K562 (cell line): ENCODE measurements around the gene THSD8. TPM values are rescaled to one million over a fixed set of nuclear protein-coding genes. Genes with fewer than 3 reads are reported as not detected.
A peak's percentile ranks its signal among the peaks of the same experiment; 100 is the strongest.

Source experiments
- BRCA1 ChIP-seq, 2 experiments: fragments of 450-650 bp in 1 of 2; sonication (generic) in 1 of 2; formaldehyde crosslinking in 1 of 2; IDR thresholded peaks; 2 replicates each; pipeline versions ENCODE4 v1.5.0 to v1.6.1; 2017 to 2020; ENCODE audit warnings: mild to moderate bottlenecking in 1 of 2, missing genetic modification reagents in 1 of 2
- BRD9 ChIP-seq: fragments of 450-650 bp; IDR thresholded peaks from 2 replicates; pipeline ENCODE4 v1.6.1; 2018; ENCODE audit warnings: low read depth; ENCODE audit not compliant: partially characterized antibody
- CBFA2T2 ChIP-seq: fragments of 450-650 bp; conservative IDR thresholded peaks from 2 replicates; pipeline ENCODE4 v1.6.1; 2017; ENCODE audit warnings: mild to moderate bottlenecking
- DPF2 ChIP-seq: fragments of 450-650 bp; IDR thresholded peaks from 2 replicates; pipeline ENCODE4 v1.6.1; 2016
- EGR1 ChIP-seq: fragments of 450-650 bp; conservative IDR thresholded peaks from 2 replicates; pipeline ENCODE4 v1.6.1; 2017; ENCODE audit warnings: mild to moderate bottlenecking
- HIVEP1 ChIP-seq: fragments of 250-450 bp; sonication (Bioruptor Pico); IDR thresholded peaks from 2 replicates; pipeline ENCODE4 v1.4.0; 2020; ENCODE audit warnings: mild to moderate bottlenecking
- POLR2B ChIP-seq: fragments of 450-650 bp; IDR thresholded peaks from 2 replicates; pipeline ENCODE4 v1.6.1; 2018; ENCODE audit warnings: low read depth; ENCODE audit not compliant: partially characterized antibody
- POLR2H ChIP-seq: IDR thresholded peaks from 2 replicates; pipeline ENCODE4 v1.6.1; 2016; ENCODE audit warnings: missing genetic modification characterization, low read depth, mild to moderate bottlenecking, control low read depth, missing compliant biosample characterization, moderate library complexity
- PRMT5 ChIP-seq: sonication (generic); formaldehyde crosslinking; IDR thresholded peaks from 2 replicates; pipeline ENCODE4 v1.5.0; 2020; ENCODE audit warnings: missing genetic modification reagents
- RBM15 ChIP-seq: fragments of 200-400 bp; formaldehyde crosslinking; IDR thresholded peaks from 2 replicates; pipeline ENCODE4 v1.6.1; 2018; ENCODE audit warnings: mild to moderate bottlenecking, low read length, moderate library complexity; ENCODE audit not compliant: insufficient read depth
- SP2 ChIP-seq: IDR thresholded peaks from 2 replicates; pipeline ENCODE4 v1.6.1; 2011; ENCODE audit warnings: mild to moderate bottlenecking, low read depth, low read length, moderate library complexity; ENCODE audit not compliant: poor library complexity, severe bottlenecking; ENCODE audit errors: extremely low read depth
- SPI1 ChIP-seq: IDR thresholded peaks from 2 replicates; pipeline ENCODE4 v1.6.1; 2011; ENCODE audit warnings: low read depth, low read length, control low read depth, borderline replicate concordance
- TFAM ChIP-seq: fragments of 250-450 bp; sonication (Bioruptor Pico); conservative IDR thresholded peaks from 2 replicates; pipeline ENCODE4 v1.5.0; 2021; ENCODE audit warnings: mild to moderate bottlenecking, moderate library complexity
- TGIF2 ChIP-seq: sonication (generic); formaldehyde crosslinking; IDR thresholded peaks from 2 replicates; pipeline ENCODE4 v1.8.1; 2022; ENCODE audit warnings: mild to moderate bottlenecking, missing genetic modification reagents, moderate library complexity
- XRCC5 ChIP-seq: fragments of 200-400 bp; formaldehyde crosslinking; IDR thresholded peaks from 2 replicates; pipeline ENCODE4 v1.6.1; 2017; ENCODE audit warnings: low read depth, mild to moderate bottlenecking, low read length
- polyA plus RNA-seq, 8 experiments: library from polyadenylated mRNA; depleted of rRNA in 4 of 8; stranded (reverse) in 5 of 8; unstranded in 3 of 8; fragments of >200 nt; fragmentation: Nextera tagmentation in 2 of 8; fragmentation: Illumina TruSeq in 1 of 8; extraction: Ambion mirVana in 2 of 8; extraction: Trizol in 1 of 8; gene quantifications; 2 replicates each; pipeline versions ENCODE4 v1.2.1 to v1.2.3, GENCODE V29; 2011 to 2014; ENCODE audit warnings: inconsistent platforms in 1 of 8, missing spikeins in 1 of 8
- total RNA-seq, 7 experiments: library from RNA; depleted of rRNA in 6 of 7; stranded (reverse); fragments of >200 nt in 6 of 7; fragmentation: Illumina TruSeq in 2 of 7; extraction: Trizol in 2 of 7; gene quantifications; 2 replicates each; pipeline versions ENCODE4 v1.2.1 to v1.2.3, GENCODE V29; 2011 to 2021; ENCODE audit warnings: low replicate concordance in 1 of 7
- TF ChIP-seq, protein P1 (sequence below), 2 experiments: fragments of 450-650 bp in 1 of 2; sonication (generic) in 1 of 2; formaldehyde crosslinking; conservative IDR thresholded peaks; 2 replicates each; pipeline versions ENCODE4 v1.4.0 to v1.8.1; 2020 to 2022; ENCODE audit warnings: mild to moderate bottlenecking in 1 of 2, missing genetic modification reagents in 1 of 2
- TF ChIP-seq, protein P2 (sequence below): fragments of 150-350 bp; IDR thresholded peaks from 2 replicates; pipeline ENCODE4 v1.6.1; 2014; ENCODE audit warnings: low read depth, mild to moderate bottlenecking, low read length, borderline replicate concordance
- TF ChIP-seq, protein P3 (sequence below): sonication (generic); formaldehyde crosslinking; IDR thresholded peaks from 2 replicates; pipeline ENCODE4 v1.8.1; 2023; ENCODE audit warnings: mild to moderate bottlenecking, missing genetic modification reagents
- TF ChIP-seq, protein P4 (sequence below): fragments of 450-650 bp; IDR thresholded peaks from 2 replicates; pipeline ENCODE4 v1.6.1; 2016; ENCODE audit warnings: missing biosample characterization, missing genetic modification characterization
- TF ChIP-seq, protein P5 (sequence below): sonication (generic); formaldehyde crosslinking; IDR thresholded peaks from 2 replicates; pipeline ENCODE4 v1.8.0; 2022; ENCODE audit warnings: mild to moderate bottlenecking, missing genetic modification reagents

Gene THSD8
- total and polyA plus RNA-seq, 9 of the 15 experiments (the other 6 are each of a cell fraction or from before 2014, with no cell fraction given), result 8.4 to 42.4 (median 19.9) TPM; not detected in 2

DNA sequence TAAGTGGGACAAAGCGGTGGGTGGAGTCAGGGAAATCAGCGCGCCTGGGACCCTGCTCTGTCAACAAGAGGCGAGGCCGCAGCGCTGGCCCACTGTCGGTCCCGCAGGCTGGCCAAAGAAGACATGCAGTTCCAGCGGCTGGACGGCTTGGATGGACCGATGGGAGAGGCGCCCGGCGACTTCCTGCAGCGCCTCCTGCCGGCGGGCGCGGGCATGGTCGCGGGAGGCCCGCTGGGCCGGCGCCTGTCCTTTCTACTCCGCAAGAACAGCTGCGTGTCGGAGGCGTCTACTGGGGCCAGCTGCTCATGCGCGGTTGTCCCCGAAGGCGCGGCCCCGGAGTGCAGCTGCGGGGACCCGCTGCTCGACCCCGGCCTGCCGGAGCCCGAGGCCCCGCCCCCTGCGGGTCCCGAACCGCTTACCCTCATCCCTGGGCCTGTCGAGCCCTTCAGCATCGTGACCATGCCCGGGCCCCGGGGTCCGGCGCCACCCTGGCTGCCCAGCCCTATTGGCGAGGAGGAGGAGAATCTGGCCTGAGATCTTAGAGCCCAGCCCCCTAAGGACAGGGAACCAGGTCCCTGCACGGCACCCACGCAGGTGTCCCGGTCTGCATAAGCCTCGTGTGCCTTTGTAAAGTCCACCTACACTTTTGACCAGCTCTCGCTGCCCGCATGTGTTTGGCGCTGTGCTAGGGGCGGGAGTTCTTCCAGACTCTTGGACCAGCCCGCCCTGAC lies 44.2 kb upstream of the THSD8 start (continued):
- peak; percentile 76; the same call in 1 of the 2 replicates for TF ChIP-seq XRCC5
- no peak for TF ChIP-seq RBM15
- no peak for TF ChIP-seq SP2
- no peak for TF ChIP-seq PRMT5
- TF ChIP-seq, protein P1, sequence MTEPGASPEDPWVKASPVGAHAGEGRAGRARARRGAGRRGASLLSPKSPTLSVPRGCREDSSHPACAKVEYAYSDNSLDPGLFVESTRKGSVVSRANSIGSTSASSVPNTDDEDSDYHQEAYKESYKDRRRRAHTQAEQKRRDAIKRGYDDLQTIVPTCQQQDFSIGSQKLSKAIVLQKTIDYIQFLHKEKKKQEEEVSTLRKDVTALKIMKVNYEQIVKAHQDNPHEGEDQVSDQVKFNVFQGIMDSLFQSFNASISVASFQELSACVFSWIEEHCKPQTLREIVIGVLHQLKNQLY (CRISPR knock-in tag; conservative IDR thresholded peaks at IDR 0.05), result no peak
- TF ChIP-seq, protein P2, sequence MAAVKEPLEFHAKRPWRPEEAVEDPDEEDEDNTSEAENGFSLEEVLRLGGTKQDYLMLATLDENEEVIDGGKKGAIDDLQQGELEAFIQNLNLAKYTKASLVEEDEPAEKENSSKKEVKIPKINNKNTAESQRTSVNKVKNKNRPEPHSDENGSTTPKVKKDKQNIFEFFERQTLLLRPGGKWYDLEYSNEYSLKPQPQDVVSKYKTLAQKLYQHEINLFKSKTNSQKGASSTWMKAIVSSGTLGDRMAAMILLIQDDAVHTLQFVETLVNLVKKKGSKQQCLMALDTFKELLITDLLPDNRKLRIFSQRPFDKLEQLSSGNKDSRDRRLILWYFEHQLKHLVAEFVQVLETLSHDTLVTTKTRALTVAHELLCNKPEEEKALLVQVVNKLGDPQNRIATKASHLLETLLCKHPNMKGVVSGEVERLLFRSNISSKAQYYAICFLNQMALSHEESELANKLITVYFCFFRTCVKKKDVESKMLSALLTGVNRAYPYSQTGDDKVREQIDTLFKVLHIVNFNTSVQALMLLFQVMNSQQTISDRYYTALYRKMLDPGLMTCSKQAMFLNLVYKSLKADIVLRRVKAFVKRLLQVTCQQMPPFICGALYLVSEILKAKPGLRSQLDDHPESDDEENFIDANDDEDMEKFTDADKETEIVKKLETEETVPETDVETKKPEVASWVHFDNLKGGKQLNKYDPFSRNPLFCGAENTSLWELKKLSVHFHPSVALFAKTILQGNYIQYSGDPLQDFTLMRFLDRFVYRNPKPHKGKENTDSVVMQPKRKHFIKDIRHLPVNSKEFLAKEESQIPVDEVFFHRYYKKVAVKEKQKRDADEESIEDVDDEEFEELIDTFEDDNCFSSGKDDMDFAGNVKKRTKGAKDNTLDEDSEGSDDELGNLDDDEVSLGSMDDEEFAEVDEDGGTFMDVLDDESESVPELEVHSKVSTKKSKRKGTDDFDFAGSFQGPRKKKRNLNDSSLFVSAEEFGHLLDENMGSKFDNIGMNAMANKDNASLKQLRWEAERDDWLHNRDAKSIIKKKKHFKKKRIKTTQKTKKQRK, result no peak
- no peak for TF ChIP-seq BRD9
- no peak for TF ChIP-seq BRCA1 (IDR thresholded peaks at IDR 0.05)
- TF ChIP-seq BRCA1 (CRISPR knock-in tag; IDR thresholded peaks at IDR 0.05), result no peak
- TF ChIP-seq, protein P3, sequence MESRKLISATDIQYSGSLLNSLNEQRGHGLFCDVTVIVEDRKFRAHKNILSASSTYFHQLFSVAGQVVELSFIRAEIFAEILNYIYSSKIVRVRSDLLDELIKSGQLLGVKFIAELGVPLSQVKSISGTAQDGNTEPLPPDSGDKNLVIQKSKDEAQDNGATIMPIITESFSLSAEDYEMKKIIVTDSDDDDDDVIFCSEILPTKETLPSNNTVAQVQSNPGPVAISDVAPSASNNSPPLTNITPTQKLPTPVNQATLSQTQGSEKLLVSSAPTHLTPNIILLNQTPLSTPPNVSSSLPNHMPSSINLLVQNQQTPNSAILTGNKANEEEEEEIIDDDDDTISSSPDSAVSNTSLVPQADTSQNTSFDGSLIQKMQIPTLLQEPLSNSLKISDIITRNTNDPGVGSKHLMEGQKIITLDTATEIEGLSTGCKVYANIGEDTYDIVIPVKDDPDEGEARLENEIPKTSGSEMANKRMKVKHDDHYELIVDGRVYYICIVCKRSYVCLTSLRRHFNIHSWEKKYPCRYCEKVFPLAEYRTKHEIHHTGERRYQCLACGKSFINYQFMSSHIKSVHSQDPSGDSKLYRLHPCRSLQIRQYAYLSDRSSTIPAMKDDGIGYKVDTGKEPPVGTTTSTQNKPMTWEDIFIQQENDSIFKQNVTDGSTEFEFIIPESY, result no peak
- no peak for TF ChIP-seq TFAM (CRISPR knock-in tag)
- TF ChIP-seq EGR1, result 0 out of 2 replicates have a peak, but pooled peaks have one; percentile 3
- TF ChIP-seq TGIF2 (CRISPR knock-in tag), result no peak
- no peak for TF ChIP-seq POLR2B
- TF ChIP-seq SPI1, result no peak
- no peak for TF ChIP-seq DPF2
- TF ChIP-seq, protein P4, sequence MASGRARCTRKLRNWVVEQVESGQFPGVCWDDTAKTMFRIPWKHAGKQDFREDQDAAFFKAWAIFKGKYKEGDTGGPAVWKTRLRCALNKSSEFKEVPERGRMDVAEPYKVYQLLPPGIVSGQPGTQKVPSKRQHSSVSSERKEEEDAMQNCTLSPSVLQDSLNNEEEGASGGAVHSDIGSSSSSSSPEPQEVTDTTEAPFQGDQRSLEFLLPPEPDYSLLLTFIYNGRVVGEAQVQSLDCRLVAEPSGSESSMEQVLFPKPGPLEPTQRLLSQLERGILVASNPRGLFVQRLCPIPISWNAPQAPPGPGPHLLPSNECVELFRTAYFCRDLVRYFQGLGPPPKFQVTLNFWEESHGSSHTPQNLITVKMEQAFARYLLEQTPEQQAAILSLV (tag), result no peak
- TF ChIP-seq, protein P5, sequence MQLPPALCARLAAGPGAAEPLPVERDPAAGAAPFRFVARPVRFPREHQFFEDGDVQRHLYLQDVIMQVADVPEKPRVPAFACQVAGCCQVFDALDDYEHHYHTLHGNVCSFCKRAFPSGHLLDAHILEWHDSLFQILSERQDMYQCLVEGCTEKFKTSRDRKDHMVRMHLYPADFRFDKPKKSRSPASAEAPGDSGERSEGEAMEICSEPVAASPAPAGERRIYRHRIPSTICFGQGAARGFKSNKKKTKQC (CRISPR knock-in tag), result no peak
- no peak for TF ChIP-seq HIVEP1 (CRISPR knock-in tag)
- TF ChIP-seq CBFA2T2, result peak; percentile 22; the same call in 1 of the 2 replicates
- TF ChIP-seq POLR2H (tag), result no peak
